COLO829 (cell line): Measurements from ENCODE around the gene TIPIN.
"Not testable (repeated sequence)": the region's sequence is repeated elsewhere in the genome, so short reads cannot be mapped to it uniquely, and the experiment has no call there.

ENCODE experiments used
- DNase-seq: peaks from one replicate; pipeline ENCODE4 v3.0.0; 2012; ENCODE audit warnings: low spot score

TIPIN gene

GRCh38 chr15:66381376-66381775 lies 24.9 kb upstream of the TIPIN start:
- DNase-seq: not testable (repeated sequence)

GRCh38 chr15:66378814-66379430 lies 22.4 kb upstream of the TIPIN start:
- DNase-seq: no peak

DNA sequence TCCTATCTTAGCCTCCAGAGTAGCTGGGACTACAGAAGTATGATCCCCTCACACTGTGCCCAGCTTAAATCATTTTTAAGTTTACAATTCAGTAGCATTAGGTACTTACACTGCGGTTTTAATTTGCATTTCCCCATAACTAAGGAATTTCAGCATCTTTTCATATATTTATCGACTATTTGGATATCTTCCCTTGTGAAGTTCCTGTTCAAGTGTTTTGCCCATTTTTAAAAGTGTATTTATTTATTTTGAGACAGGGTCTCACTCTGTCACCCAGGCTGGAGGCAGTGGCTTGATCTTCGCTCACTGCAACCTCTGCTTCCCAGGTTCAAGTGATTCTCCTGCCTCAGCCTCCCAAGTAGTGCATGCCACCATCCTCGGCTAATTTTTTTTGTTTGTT lies 17.7 kb upstream of the TIPIN start:
- no peak for DNase-seq

GRCh38 chr15:66369773-66370651 lies 13.5 kb upstream of the TIPIN start:
- DNase-seq: no peak

DNA sequence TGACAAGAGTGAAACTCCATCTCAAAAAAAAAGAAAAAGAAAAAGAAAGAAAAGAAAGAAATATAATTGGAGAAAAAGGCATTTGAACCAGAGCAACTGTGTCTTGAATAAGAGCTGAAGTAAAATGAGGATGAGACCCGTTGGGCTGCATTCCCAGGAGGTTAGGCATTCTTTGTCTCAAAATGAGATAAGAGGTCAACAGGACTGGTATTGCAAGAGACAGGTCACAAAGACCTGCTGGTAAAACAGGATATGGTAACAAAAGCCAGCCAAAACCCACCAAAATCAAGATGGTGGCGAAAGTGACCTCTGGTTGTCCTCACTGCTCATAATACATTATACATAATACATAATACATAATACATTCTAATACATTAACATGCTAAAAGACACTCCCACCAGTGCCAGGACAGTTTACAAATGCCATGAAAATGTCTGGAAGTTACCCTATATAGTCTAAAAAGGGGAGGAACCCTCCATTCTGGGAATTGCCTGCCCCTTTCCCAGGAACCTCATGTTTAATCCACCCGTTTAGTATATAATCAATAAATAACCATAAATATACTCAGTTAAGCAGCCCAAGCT lies 8.6 kb upstream of the TIPIN start:
- DNase-seq: no peak

GRCh38 chr15:66362776-66363175 lies 6.3 kb upstream of the TIPIN start:
- no peak for DNase-seq

DNA sequence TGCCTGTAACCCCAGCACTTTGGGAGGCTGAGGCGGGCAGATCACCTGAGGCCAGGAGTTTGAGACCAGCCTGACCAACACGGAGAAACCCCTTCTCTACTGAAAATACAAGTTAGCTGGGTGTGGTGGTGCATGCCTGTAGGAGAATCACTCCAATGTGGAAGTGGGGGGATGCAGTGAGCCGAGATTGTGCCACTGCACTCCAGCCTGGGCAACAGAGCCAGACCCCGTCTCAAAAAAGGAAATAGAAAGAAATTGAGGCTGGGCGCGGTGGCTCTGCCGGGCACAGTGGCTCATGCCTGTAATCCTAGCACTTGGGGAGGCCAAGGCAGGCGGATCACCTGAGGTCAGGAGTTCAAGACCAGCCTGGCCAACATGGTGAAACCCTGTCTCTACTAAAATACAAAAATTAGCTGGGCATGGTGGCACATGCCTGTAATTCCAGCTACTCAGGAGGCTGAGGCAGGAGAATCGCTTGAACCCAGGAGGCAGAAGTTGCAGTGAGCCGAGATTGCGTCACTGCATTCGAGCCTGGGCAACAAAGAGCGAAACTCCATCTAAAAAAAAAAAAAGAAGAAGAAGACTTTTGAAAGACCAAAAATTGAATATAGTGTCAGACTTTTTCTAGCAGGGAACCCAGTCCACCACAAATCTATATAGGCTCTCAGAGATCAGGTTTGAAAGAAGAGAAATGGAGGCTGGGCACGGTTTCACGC lies 5.4 kb upstream of the TIPIN start:
- not testable (repeated sequence) for DNase-seq

DNA sequence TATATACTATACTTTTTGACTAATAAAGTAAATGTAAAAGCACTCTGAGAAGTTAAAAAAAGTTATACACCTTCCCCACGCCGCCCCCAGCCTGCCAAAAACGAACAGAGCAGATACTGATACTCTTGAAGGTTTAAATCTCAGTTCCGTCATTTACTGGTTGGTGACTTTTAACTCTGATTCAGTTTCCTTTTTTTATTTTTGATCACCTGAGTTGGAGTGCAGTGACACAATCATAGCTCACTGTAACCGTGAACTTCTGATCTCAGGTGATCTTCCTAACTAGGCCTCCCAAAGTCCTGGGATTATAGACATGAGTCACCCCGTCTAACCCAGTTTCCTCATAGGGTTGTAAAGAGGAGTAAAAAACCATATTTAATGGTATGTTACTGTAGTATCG lies 3.3 kb upstream of the TIPIN start:
- no peak for DNase-seq

GRCh38 chr15:66356077-66356358 lies 467 bp downstream of the TIPIN start:
- peak; percentile 1 for DNase-seq

DNA sequence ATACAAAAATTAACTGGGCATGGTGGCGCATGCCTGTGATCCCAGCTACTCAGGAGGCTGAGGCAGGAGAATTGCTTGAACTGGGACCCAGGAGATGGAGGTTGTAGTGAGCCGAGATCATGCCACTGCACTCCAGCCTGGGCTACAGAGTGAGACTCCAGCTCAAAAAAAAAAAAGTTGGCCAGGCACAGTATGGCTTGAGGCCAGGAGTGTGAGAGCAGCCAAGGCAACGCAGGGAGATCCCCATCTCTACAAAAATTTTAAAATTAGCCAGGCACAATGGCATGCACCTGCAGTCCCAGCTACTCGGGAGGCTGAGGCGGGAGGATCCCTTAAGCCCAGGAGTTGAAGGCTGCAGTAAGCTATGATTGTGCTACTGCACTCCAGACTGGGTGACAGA lies 8.0 kb downstream of the TIPIN start:
- DNase-seq: not testable (repeated sequence)

DNA sequence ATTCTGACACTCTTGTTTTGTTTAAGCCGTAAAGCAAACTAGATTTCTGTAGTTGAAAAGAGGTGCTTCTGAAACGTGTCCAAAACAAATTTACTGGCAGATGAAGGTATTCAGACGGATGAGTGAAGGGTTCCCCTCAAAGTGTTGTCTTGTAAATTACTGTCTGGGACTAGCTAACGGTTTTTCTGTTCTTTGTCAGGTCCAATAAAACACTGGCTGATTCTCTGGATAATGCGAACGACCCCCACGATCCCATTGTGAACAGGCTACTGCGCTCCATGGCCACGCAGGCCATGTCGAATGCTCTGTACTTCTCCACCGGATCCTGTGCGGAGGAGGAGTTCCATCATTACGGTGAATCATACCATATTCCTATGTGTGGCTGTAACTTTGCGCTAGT lies 27.7 kb downstream of the TIPIN start:
- no peak for DNase-seq

DNA sequence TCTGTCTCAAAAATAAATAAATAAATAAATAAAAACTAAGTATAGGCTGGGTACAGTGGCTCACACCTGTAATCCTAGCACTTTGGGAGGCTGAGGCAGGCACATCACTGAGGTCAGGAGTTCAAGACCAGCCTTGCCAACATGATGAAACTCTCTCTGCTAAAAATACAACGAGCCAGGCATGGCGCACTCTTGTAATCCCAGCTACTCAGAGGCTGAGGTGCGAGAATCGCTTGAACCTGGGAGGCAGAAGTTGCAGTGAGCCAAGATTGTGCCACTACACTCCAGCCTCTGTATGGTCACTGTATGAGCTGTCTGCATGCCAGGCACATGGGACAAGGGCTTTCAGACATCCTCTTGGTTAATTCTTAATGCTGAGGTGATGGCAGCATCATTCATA lies 28.7 kb downstream of the TIPIN start:
- no peak for DNase-seq

DNA sequence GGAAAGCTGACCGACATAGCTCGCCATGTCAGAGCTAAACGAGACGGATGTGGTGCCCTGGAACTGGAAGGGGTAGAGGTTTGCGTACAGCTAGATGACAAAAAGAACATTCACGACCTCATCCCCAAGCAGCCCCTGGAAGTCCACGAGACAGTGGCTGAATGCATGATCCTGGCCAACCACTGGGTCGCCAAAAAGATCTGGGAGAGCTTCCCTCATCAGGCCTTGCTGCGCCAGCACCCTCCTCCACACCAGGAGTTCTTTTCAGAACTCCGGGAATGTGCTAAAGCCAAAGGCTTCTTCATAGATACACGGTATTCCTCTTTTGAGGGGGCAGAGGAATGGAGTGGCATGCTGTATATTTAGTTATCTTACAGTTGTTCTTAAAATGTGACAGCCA lies 30.4 kb downstream of the TIPIN start:
- no peak for DNase-seq

DNA sequence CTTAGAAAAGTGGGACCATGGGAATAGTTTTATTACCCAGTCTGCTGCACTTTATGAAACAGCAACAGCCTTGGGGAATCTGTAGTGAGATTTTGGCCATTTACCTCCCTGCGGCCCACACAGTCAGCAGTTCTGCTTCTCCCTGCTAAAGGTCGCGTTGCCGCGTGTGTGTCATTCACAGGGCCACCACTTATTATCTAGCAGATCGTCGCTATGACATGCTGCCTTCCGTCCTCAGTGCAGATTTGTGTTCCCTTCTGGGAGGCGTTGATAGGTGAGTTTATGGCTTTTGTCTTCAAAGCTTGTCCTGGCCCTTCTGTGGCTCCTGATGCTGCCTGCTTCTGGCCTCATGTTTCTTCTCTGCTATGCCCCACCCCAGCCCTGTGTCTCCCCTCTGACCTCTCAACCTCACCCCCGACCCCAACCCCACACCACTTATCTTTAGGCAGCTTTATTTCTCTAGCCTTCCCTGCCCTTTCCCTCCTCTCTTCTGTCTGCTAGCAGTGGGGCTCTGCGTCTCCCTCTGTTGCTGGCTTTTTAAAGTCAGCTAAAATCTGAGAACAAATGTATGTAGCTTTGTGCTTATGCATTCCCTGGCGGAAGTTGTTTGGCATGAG lies 33.1 kb downstream of the TIPIN start:
- DNase-seq: no peak

DNA sequence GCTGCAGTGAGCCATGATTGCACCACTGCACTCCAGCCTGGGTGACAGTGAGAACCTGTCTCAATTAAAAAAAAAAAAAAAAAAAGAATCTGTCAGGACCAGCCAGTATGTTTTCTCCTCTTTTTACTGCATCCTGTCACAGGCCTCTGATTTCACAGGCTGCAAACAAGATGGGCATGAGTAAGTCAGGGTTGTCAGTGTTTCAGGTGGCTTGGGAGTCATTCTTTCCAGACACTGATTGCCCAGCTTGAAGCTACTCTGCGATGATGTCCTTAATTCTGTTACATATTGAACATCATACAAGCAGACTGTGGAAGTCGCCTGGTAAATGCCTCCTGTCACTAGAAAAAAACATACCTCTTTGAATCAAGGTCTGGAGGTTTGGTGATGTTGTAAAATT lies 44.3 kb downstream of the TIPIN start:
- DNase-seq: no peak

GRCh38 chr15:66310786-66311185 lies 45.7 kb downstream of the TIPIN start:
- DNase-seq: no peak

DNA sequence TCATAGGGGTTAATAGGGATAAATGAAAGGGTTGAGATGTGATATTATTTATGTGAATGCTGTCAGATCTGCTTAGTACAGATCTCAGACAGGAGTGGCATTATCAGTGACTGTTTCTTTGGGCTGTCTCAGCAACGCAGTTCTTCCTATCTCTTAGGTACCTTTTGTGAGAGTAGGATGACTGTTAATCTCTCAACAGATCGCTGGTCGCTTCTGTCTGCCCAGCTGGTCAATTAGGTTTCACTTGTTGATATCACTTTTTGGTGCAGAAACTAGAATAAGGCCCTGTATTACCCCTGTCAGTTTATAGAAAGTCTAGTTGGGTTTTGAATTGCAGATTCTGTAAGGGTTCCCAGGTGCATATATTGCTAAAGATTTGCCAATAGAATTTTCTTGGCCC lies 46.7 kb downstream of the TIPIN start:
- DNase-seq: no peak

DNA sequence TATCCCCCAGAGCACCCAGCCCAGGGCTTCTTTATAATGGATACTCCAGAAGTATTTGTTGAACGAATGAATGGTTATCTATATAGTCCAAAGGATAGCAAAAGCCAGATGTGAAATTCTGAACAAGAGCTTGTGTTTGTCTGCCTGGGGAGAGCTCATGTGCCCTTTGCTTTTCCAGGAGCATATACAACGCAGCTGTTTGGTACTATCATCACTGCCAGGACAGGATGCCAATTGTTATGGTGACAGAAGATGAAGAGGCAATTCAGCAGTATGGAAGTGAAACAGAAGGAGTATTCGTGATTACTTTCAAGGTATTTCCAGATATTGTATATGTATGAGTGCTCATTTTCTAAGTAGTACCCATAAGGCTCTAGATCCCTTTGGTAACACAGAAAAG lies 48.0 kb downstream of the TIPIN start:
- DNase-seq: no peak

GRCh38 chr15:66306381-66306780 lies 50.1 kb downstream of the TIPIN start:
- no peak for DNase-seq

DNA sequence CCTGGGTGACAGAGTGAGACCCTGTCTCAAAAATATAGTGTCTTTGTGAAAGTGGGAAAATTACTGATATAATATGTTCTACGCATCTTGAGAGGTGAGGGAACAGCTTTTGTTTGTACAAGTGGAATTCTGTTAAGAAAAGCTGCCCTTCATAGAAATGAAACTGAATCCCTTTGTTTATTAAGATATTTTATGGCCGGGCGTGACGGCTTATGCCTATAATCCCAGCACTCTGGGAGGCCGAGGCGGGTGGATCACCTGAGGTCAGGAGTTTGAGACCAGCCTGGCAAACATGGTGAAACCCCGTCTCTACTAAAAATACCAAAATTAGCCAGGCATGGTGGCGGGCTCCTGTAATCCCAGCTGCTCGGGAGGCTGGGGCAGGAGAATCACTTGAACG lies 52.1 kb downstream of the TIPIN start:
- DNase-seq: not testable (repeated sequence)

- DNase-seq: no peak
These were observed 53.8 kb downstream of the TIPIN start for GRCh38 chr15:66302489-66303278.

DNA sequence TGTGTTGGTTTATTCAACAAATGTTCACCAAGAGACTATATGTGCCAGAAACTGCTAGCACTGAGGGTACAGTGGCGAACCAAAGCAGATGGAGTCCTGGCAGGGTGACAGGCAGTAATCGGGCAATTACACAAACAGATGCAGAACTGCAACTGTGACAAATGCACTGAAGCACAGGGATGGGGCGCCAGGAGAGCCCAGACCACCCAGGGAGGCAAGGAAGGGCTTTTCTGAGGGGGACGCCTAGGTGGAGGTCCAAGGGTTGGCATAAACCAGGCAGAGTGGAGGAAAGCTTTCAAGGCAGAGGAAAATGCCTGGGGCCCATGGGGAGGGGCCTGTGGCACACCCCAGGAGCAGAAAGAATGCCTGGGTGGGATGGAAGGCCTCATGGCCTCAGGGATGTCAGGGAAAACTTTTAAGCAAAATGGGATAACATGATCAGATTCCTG lies 57.7 kb downstream of the TIPIN start:
- no peak for DNase-seq
